ENCODE results near the gene MYADML2.

- TF ChIP-seq POLR2A (IDR thresholded peaks at IDR 0.05; ENCODE audit: low read length) = no peak
- TF ChIP-seq GATA1 (IDR thresholded peaks at IDR 0.05; ENCODE audit: low read depth, low read length) = no peak
Observed at GRCh38 chr17:81951785-81952684, 5.0 kb upstream of the MYADML2 start.

Data from erythroblast (primary cell).